Choroid plexus epithelial cell (primary cell): ENCODE measurements around the gene GLS.
"Not testable (repeated sequence)": the region's sequence is repeated elsewhere in the genome, so short reads cannot be mapped to it uniquely, and the experiment has no call there.

Source experiments
- DNase-seq: peaks from one replicate; pipeline ENCODE4 v3.0.0-alpha.2; 2010; ENCODE audit warnings: low read depth
- H3K4me3 ChIP-seq: 2 replicates; pipeline ENCODE4 v1.5.1; 2011; ENCODE audit warnings: low read depth, mild to moderate bottlenecking, control low read depth, low read length, moderate library complexity
- TF ChIP-seq, protein P1 (sequence below): conservative IDR thresholded peaks from 2 replicates; pipeline ENCODE4 v1.5.1; 2011; ENCODE audit warnings: low read depth, mild to moderate bottlenecking, control low read depth, inconsistent platforms, low read length, moderate library complexity

GLS gene

DNA sequence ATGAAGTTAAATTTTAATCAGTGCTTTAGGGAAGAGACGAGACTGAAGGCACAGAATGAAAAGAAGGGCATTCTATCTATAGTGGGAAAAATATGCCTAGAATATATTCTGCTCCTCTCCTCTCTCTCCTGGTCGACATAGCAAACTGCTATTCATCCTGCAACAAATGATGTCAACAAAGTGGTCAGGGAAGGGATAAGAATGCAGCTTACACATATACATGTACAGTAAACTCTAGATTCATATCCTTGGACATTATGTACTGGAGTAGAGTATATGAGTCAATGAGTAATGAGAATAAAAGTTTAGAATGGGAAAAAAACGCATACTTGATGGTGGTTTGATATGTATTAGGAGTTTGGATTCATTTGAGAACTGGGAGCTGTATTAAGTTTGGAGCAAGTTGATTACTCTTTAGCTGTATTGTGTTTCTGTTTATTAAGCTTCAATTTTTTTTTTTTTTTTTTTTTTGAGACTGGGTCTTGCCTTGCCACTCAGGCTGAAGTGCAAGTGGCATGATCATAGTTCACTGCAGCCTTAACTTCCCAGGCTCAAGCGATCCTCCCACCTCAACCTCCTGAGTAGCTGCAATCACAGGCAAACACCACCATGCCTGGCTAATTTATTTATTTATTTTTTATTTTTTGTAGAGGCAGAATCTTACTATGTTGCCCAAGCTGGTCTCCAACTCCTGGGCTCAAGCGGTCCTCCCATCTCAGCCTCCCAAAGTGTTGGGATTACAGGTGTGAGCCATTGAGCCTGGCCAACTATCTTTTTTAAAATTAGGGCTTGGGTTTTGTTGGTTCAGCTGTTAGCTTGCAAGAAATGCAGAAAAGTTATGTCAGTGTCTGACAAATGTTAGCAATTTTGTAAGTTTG, 79.5 kb downstream of the GLS start:
- H3K4me3 ChIP-seq, result no peak overlapping the region
- DNase-seq, result peak; percentile 58
- TF ChIP-seq, protein P1, sequence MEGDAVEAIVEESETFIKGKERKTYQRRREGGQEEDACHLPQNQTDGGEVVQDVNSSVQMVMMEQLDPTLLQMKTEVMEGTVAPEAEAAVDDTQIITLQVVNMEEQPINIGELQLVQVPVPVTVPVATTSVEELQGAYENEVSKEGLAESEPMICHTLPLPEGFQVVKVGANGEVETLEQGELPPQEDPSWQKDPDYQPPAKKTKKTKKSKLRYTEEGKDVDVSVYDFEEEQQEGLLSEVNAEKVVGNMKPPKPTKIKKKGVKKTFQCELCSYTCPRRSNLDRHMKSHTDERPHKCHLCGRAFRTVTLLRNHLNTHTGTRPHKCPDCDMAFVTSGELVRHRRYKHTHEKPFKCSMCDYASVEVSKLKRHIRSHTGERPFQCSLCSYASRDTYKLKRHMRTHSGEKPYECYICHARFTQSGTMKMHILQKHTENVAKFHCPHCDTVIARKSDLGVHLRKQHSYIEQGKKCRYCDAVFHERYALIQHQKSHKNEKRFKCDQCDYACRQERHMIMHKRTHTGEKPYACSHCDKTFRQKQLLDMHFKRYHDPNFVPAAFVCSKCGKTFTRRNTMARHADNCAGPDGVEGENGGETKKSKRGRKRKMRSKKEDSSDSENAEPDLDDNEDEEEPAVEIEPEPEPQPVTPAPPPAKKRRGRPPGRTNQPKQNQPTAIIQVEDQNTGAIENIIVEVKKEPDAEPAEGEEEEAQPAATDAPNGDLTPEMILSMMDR, result no peak

DNA sequence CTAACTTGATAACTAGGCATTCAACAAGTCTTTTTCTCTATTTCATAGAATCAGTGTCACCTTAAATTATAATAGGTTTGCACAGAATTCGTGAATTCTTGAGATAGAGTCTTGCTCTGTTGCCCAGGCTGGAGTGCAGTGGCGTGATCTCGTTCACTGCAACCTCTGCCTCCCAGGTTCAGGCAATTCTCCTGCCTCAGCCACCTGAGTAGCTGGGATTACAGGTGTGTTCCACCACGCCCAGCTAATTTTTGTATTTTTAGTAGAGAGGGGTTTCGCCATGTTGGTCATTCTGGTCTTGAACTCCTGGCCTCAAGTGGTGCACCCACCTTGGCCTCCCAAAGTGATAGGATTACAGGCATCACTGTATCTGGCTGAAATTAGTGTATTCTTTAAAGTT, 80.5 kb downstream of the GLS start:
- H3K4me3 ChIP-seq, DNase-seq: not testable (repeated sequence)

DNA sequence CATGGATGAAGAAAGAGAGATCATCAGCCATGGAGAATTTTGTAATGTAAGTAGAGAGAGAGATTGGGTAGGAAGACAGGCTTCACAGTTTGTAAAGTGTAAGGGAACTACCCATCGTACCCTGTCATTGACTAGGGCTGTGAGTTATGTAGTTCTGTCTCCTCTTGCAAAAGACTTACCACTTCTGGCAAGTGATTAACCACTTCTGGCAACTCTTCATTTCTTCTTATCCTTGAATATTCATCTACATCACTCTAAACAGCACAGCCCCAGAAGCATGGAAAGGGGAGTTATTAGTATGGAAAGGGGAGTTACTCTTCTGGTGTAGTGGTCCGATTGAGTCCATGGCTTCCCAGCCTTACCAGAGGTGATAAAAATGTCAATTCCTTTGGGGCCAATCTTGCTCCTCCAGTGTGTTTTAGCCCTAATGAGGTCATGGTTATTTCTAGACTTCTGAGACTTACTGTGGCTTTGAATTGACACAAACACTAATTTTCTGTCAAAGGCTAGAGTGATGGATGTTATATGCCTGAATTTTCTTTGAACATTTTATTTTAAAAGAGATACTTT, 81.4 kb downstream of the GLS start:
- TF ChIP-seq, protein P1, result no peak
- peak; percentile 30 for DNase-seq
- H3K4me3 ChIP-seq, result no peak overlapping the region

DNA sequence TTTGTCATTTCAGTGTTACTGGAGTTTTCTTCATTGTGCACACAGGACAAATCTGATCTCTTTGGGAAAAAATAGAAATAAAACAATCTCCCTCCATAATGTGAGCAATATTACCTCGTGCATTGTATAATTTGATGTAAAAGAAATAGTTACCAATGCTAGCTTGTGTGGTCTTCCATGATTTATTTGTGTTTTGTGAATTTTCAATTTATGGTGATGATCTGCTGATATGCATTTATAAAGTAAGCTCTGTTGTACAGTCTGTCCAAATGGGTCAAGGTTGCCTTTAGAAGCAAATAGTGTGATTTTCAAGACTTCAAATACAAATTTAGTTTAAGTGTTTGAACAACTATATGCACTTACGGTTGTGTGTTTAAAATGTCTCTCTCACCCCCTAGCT, 82.5 kb downstream of the GLS start:
- DNase-seq, result no peak

DNA sequence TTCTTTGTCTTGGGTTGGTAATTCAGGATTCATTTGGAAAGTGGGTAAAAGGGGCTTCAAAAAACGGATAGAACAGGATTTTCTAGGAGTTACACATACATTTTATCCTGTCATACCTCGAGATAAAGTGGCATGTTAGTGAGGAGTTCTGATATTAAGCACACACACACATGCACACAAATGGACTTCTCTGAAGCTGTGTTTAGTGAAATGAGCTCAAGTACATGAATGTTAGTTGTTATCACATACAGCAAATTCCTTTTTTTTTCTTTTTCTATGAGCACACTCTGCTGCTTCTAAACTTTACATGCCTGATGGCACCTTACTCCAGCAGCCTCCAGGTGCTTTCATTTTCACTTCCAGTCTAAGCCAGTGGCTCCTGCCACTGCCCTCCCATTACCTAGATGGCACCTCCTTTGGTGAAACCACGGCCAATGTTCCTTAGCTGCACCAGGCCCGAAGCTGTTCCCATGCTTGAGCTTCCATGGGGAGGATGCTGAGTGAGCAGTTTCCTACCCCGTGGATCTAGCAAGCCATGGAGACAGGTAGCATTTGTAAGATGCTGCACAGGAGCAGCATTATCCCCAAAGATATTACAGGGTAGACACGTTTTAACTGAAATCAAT, 83.7 kb downstream of the GLS start:
- TF ChIP-seq, protein P1, result no peak
- H3K4me3 ChIP-seq, result no peak overlapping the region
- no peak for DNase-seq

More for the DNA sequence above, 82.5 kb downstream of the GLS start:
- TF ChIP-seq, protein P1, result no peak
- H3K4me3 ChIP-seq, result no peak overlapping the region

DNA sequence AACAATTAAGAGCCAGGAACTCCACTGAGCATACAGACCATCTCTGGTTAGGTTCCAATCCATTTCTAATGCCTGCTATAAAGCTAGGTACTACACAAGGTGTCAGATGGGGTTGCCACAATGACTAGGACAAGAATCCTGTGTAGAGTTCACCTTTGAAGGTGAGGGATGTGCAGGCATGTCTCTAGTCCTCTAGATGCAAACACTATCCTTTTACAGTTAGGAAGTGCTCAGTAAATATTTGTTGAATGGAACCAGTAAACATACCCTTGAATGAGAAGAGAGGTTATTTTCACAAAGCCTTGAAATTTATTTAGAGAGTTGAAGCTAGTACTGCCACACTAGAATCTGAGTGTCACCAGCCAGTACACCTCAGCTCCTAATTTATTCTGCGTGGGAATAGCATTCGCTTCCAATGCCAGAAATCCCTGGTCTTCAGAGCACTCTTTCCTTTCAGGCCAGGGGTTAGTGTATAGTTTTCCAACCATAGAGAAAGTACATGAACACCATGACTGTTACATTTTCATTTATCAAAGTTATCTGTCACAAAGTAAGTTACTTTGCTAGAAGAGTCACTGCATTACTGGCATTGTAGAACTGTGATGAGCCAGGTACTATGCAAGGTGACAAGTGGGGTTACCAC, 85.1 kb downstream of the GLS start:
- TF ChIP-seq, protein P1, result no peak
- no peak for DNase-seq
- no peak overlapping the region for H3K4me3 ChIP-seq

DNA sequence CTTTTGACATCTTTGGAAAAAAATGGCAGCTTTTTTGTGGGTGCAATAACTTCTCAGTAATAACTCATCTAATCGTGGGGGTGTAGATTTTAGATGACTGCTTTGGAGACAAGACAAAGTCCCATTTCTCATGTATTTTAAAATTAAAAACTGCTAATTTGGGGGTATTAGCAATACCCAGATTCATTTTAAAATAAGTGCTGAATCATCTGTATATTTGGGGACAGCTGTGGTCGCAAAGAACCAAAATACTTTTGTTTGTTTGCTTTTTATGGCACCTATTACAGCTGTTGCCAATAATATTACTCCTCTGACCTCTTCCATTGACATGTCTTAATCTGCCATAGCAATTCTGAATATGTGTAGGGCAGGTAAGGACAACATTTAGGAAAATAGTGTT, 87.9 kb downstream of the GLS start:
- no peak for DNase-seq
- TF ChIP-seq, protein P1, result no peak

More for the DNA sequence above, 87.9 kb downstream of the GLS start:
- H3K4me3 ChIP-seq, result no peak overlapping the region
